Keratinocyte (primary cell): ENCODE data around the gene PLA1A.

Experiments
- EZH2 ChIP-seq: IDR thresholded peaks from one replicate; pipeline ENCODE4 v1.6.1; 2012; ENCODE audit warnings: inconsistent platforms, mild to moderate bottlenecking, low read length, moderate library complexity
- TF ChIP-seq, protein P1 (sequence below), 3 experiments: IDR thresholded peaks in 1 of 3; conservative IDR thresholded peaks in 1 of 3; optimal IDR thresholded peaks in 1 of 3; 2 replicates in 2 of 3; 3 replicates in 1 of 3; pipeline versions ENCODE3 to v1.5.1; 2011; ENCODE audit warnings: low read length in 3 of 3, mild to moderate bottlenecking in 3 of 3, moderate library complexity in 2 of 3, control low read depth in 1 of 3, inconsistent platforms in 1 of 3; ENCODE audit not compliant: insufficient read depth in 2 of 3; ENCODE audit errors: extremely low read depth in 1 of 3

GRCh38 chr3:119635719-119636118 is 38.0 kb downstream of the PLA1A start:
- TF ChIP-seq, protein P1, sequence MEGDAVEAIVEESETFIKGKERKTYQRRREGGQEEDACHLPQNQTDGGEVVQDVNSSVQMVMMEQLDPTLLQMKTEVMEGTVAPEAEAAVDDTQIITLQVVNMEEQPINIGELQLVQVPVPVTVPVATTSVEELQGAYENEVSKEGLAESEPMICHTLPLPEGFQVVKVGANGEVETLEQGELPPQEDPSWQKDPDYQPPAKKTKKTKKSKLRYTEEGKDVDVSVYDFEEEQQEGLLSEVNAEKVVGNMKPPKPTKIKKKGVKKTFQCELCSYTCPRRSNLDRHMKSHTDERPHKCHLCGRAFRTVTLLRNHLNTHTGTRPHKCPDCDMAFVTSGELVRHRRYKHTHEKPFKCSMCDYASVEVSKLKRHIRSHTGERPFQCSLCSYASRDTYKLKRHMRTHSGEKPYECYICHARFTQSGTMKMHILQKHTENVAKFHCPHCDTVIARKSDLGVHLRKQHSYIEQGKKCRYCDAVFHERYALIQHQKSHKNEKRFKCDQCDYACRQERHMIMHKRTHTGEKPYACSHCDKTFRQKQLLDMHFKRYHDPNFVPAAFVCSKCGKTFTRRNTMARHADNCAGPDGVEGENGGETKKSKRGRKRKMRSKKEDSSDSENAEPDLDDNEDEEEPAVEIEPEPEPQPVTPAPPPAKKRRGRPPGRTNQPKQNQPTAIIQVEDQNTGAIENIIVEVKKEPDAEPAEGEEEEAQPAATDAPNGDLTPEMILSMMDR (optimal IDR thresholded peaks at IDR 0.05 in 1 of 3, IDR thresholded peaks at IDR 0.05 in 1 of 3, conservative IDR thresholded peaks at IDR 0.05 in 1 of 3; ENCODE audit: extremely low read depth in 1 of 3, insufficient read depth in 2 of 3, low read length in 3 of 3): peak in 1 of 3 experiments; percentile 16
- no peak for TF ChIP-seq EZH2
